ENCODE results near the gene GSK3B.

- TF ChIP-seq CTCF (IDR thresholded peaks at IDR 0.05) (no peak), EZH2 (IDR thresholded peaks at IDR 0.05; ENCODE audit: borderline replicate concordance, insufficient read depth, low read depth, low read length, poor library complexity, severe bottlenecking) (no peak)
These were observed 9.0 kb upstream of the GSK3B start for GRCh38 chr3:120103276-120103675.

Data from B cell (primary cell).